ENCODE results near the gene SMURF2.
A peak's percentile ranks its signal among the peaks of the same experiment; 100 is the strongest.

- TF ChIP-seq REST (IDR thresholded peaks at IDR 0.05; ENCODE audit: insufficient read depth in 1 of 2, low read depth in 2 of 2, low read length in 2 of 2) (no peak), POLR2AphosphoS5 (IDR thresholded peaks at IDR 0.05; ENCODE audit: low read depth, low read length) (peak; percentile 21; the same call in 1 of the 2 replicates), TAF1 (IDR thresholded peaks at IDR 0.05; ENCODE audit: borderline replicate concordance, insufficient read depth, low read length) (no peak), SIN3A (IDR thresholded peaks at IDR 0.05; ENCODE audit: borderline replicate concordance, insufficient read depth, low read length) (no peak)
Measured at GRCh38 chr17:64499805-64500486, 162.2 kb downstream of the SMURF2 start.
